ENCODE data around the gene HSD11B2.

HSD11B2 gene

DNA sequence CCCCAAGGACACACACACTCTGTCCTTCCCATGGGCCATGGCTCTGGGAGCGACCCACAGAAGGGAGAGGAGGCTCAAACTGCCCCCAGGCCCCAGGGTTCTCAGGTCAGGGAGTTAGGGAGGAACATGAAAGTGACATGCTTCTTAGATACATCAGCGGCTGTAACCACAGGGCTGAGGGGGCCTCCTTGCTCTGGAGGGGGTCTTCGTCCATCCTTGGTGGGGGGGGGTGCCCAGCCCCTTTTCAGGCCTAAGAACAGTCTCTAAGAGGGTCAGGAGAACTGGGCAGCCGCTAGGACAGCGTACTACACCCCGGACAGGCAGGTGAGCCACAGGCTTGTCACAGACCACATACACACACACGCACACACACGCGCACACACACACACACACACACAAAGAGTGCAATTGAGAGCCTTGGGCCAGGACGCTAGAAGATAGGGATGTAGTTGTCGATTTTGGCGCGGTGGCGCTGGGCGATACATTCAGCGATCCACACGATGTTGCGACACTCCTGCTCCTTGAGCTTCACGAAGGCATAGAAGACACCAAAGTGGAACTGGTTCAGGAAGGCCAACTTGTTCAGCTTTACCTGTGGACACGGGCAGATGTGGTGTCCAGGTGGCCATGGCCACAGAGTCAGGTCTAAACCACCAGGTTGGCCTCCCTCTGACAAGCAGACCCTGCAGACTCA lies 7.3 kb downstream of the HSD11B2 start:
- H3K27me3 ChIP-seq (ENCODE audit: control insufficient read depth in 1 of 2, insufficient read depth in 2 of 2, low read length in 2 of 2), result no peaks in the 10 kb centered on the region
- H3K27ac ChIP-seq (ENCODE audit: low read length), result no peak overlapping the region
- peaks cover 28% of the 10 kb centered on the region for H3K4me1 ChIP-seq (ENCODE audit: control insufficient read depth, insufficient read depth, low read length)
- no peak overlapping the region for H3K9ac ChIP-seq (ENCODE audit: low read length in 2 of 2)
- H3K36me3 ChIP-seq (ENCODE audit: control insufficient read depth in 2 of 2, insufficient read depth in 2 of 2, low read length in 2 of 2), result peaks cover 20 to 23% of the 10 kb centered on the region in 2 donors
- no peaks in the 10 kb centered on the region for H3K9me3 ChIP-seq (ENCODE audit: control insufficient read depth in 2 of 2, low read length in 2 of 2)
- no peak overlapping the region for H3K4me3 ChIP-seq (ENCODE audit: low read length in 2 of 2)

DNA sequence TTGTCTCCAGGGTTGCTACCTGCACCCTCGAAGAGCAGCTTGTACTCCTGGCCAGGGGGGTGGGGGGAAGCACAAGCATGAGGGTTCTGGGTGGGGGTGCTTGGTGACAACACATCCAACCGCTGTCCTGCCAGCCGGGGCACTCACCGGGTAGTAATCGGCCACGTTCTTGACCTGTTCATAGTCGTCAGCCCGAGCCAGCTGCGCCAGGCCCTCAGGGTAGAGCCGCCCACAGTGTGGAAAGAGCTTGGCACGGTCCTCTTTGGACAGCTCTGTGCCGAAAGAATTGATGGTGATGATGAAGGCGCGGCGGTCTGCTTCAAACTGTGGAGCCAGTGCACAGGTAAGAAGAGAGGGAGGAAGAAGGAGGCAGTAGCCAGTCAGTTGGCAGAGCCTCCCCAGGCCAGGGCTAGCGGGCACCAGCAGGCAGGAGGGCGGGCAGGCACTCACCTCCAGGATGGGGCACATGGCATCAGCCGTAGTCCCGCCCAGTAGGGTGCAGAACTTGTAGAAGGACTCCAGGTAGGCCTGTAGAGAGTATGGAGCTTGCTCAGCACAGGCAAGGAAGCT lies 8.0 kb downstream of the HSD11B2 start:
- Histone ChIP-seq H3K27ac (ENCODE audit: low read length) (no peak overlapping the region), H3K4me3 (ENCODE audit: low read length in 2 of 2) (no peak overlapping the region), H3K9ac (ENCODE audit: low read length in 2 of 2) (no peak overlapping the region), H3K4me1 (ENCODE audit: control insufficient read depth, insufficient read depth, low read length) (peaks cover 34% of the 10 kb centered on the region), H3K27me3 (ENCODE audit: control insufficient read depth in 1 of 2, insufficient read depth in 2 of 2, low read length in 2 of 2) (no peaks in the 10 kb centered on the region), H3K36me3 (ENCODE audit: control insufficient read depth in 2 of 2, insufficient read depth in 2 of 2, low read length in 2 of 2) (peaks cover 20 to 23% of the 10 kb centered on the region in 2 donors), H3K9me3 (ENCODE audit: control insufficient read depth in 2 of 2, low read length in 2 of 2) (no peaks in the 10 kb centered on the region)

DNA sequence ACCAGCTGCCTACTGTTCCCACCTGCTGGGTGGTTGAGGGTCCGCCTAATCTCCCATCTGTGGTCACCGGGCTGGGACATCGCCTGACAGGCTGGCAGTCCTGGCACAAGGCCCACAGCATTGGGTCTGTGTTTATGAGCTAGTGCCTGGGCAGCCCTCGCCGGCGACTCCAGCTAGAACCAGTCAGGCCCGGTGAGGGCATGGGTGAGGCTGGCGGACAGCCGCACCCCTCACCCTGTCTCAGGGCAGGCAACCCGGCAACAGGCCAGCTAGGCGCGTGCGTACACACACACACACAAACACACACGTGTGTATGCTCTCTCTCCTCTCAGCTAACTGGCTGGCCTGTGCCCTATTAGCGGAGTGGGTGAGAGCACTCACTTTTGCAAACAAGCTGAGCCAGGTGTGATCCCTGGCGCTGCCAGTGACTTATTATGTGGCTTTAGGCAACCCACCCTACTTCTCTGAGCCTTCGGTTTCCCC lies 10.4 kb downstream of the HSD11B2 start:
- Histone ChIP-seq H3K27ac (ENCODE audit: low read length) (no peak overlapping the region), H3K4me3 (ENCODE audit: low read length in 2 of 2) (no peak overlapping the region), H3K9me3 (ENCODE audit: control insufficient read depth in 2 of 2, low read length in 2 of 2) (no peaks in the 10 kb centered on the region), H3K9ac (ENCODE audit: low read length in 2 of 2) (peak overlapping the region in 1 of 2 donors; percentile 29), H3K36me3 (ENCODE audit: control insufficient read depth in 2 of 2, insufficient read depth in 2 of 2, low read length in 2 of 2) (peaks cover 20 to 23% of the 10 kb centered on the region in 2 donors), H3K27me3 (ENCODE audit: control insufficient read depth in 1 of 2, insufficient read depth in 2 of 2, low read length in 2 of 2) (no peaks in the 10 kb centered on the region), H3K4me1 (ENCODE audit: control insufficient read depth, insufficient read depth, low read length) (peaks cover 55% of the 10 kb centered on the region)

DNA sequence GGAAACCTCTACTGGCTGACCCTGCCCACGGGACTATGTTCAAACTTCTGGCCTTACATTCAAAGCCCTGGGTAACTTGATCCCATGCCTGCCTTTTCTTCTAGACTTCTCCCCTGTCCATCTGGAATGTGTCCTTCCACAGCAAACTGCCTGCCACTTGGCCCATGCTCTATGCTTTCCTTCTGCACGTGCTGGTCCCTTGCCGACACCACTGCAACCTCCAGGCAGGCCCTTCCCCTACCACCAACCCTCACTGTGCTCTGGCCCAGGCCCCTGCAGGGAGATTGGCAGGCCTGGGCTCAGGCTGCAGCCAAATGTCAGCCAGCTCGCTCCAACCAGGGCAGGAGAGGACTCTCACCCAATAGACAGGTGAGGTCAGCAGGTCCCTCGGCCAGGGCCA lies 11.0 kb downstream of the HSD11B2 start:
- H3K9me3 ChIP-seq (ENCODE audit: control insufficient read depth in 2 of 2, low read length in 2 of 2), result no peaks in the 10 kb centered on the region
- H3K4me1 ChIP-seq (ENCODE audit: control insufficient read depth, insufficient read depth, low read length), result peaks cover 61% of the 10 kb centered on the region
- peak overlapping the region in 1 of 2 donors; percentile 42 for H3K9ac ChIP-seq (ENCODE audit: low read length in 2 of 2)
- no peaks in the 10 kb centered on the region for H3K27me3 ChIP-seq (ENCODE audit: control insufficient read depth in 1 of 2, insufficient read depth in 2 of 2, low read length in 2 of 2)
- peaks cover 20 to 23% of the 10 kb centered on the region in 2 donors for H3K36me3 ChIP-seq (ENCODE audit: control insufficient read depth in 2 of 2, insufficient read depth in 2 of 2, low read length in 2 of 2)
- H3K4me3 ChIP-seq (ENCODE audit: low read length in 2 of 2), result no peak overlapping the region
- no peak overlapping the region for H3K27ac ChIP-seq (ENCODE audit: low read length)

DNA sequence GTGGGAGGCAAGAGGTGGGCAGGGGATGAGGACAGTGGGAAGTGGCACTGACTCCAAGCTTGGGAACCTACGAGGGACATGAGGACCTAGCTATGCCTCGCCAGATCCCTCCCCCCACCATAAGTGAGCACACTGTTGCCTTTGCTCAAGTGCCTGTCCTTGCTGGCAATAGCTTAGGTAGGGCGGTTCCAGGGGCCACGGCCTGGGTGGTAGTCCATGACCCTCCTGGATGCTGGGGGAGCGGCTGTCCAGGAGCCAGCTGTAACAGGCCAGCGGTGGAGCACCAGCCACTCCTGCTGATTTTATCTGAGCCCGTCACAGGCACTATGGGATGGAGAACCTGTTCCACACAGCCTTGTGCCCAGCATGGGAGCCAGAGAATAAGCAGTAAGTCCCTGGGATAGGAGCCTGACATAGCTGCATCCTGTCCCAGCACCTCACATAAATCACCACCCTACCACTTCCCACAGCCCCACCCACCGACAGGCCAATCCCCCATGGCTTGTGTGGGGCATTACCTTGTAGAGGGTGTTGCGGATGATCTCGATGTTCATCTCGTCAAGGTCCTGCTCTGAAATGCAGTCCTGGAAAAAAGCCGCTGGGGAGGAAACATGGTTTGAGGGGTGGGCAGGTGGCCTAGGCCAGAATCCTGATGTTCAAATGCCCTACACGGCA lies 11.8 kb downstream of the HSD11B2 start:
- H3K27ac ChIP-seq (ENCODE audit: low read length), result peak overlapping the region; percentile 41
- H3K36me3 ChIP-seq (ENCODE audit: control insufficient read depth in 2 of 2, insufficient read depth in 2 of 2, low read length in 2 of 2), result peaks cover 17 to 19% of the 10 kb centered on the region in 2 donors
- peaks cover 69% of the 10 kb centered on the region for H3K4me1 ChIP-seq (ENCODE audit: control insufficient read depth, insufficient read depth, low read length)
- no peaks in the 10 kb centered on the region for H3K9me3 ChIP-seq (ENCODE audit: control insufficient read depth in 2 of 2, low read length in 2 of 2)
- no peaks in the 10 kb centered on the region for H3K27me3 ChIP-seq (ENCODE audit: control insufficient read depth in 1 of 2, insufficient read depth in 2 of 2, low read length in 2 of 2)
- H3K4me3 ChIP-seq (ENCODE audit: low read length in 2 of 2), result peak overlapping the region in 1 of 2 donors; percentile 29
- no peak overlapping the region for H3K9ac ChIP-seq (ENCODE audit: low read length in 2 of 2)

DNA sequence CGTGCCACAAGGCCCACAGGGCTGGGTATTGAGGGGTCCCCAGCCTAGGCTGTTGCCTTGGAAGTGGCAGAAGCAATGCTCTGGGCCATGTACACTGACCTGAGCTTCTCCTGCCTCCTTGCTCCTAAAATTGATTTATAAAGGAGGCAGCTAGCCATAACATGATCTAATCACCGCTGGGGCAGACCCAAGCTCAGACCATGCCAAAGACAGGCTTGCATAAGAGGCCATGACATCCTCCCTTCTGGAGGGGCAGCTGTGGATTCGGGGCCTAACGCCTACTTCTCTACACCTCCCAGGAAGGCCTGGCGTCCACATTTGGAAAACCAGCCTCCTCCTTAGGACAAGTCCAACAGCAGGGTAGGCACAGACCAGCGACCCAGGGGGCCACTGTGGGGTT lies 12.3 kb downstream of the HSD11B2 start:
- Histone ChIP-seq H3K27ac (ENCODE audit: low read length) (peak overlapping the region; percentile 41), H3K4me3 (ENCODE audit: low read length in 2 of 2) (peak overlapping the region in 1 of 2 donors; percentile 29)

DNA sequence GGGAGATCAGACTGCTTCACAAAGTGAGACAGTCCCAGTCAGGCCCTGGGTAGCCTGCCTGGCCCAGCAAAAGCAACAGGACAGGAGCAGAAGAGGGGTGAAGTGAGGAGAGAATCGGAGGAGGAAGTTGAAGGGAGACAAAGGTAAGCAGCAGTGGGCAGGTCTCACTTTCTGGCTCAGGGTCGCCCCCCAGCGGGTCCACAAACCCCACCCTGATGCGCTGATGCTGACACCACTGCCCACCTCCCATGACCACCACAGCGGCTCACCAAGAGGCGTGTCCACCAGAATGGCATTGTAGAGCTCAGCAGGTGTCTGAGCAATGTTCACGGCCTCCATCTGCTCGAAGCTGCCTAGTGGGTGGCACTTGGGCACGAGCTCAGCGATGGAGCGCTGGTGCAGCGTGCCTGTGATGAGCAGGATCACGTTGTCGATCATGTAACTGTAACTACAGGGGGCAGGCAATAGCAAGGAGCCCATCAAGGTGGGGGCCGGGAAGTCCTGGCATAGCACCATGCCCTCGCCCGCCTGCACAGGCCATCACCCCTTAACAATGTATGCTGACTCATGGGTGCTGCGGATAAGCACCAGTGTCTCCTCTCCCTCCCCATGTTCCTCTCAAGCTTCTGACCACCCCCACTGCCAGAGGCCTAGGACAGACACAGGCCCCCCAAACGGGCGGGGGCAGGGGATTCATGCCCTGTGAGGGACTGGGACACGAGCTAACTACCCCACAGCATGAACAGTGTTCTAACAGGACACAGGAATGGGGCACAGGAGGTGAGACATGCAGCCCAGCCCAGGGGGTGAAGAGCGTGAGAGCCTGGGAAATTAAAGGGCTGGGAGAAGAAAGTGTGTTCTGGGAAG lies 13.6 kb downstream of the HSD11B2 start:
- Histone ChIP-seq H3K36me3 (ENCODE audit: control insufficient read depth in 2 of 2, insufficient read depth in 2 of 2, low read length in 2 of 2) (peaks cover 2 to 7% of the 10 kb centered on the region in 2 donors), H3K4me3 (ENCODE audit: low read length in 2 of 2) (no peak overlapping the region), H3K27ac (ENCODE audit: low read length) (no peak overlapping the region), H3K27me3 (ENCODE audit: control insufficient read depth in 1 of 2, insufficient read depth in 2 of 2, low read length in 2 of 2) (no peaks in the 10 kb centered on the region), H3K4me1 (ENCODE audit: control insufficient read depth, insufficient read depth, low read length) (peaks cover 81% of the 10 kb centered on the region), H3K9ac (ENCODE audit: low read length in 2 of 2) (peak overlapping the region in 1 of 2 donors; percentile 21), H3K9me3 (ENCODE audit: control insufficient read depth in 2 of 2, low read length in 2 of 2) (no peaks in the 10 kb centered on the region)

More for the DNA sequence above, 12.3 kb downstream of the HSD11B2 start:
- no peaks in the 10 kb centered on the region for H3K9me3 ChIP-seq (ENCODE audit: control insufficient read depth in 2 of 2, low read length in 2 of 2)
- H3K36me3 ChIP-seq (ENCODE audit: control insufficient read depth in 2 of 2, insufficient read depth in 2 of 2, low read length in 2 of 2), result peaks cover 12 to 14% of the 10 kb centered on the region in 2 donors
- no peaks in the 10 kb centered on the region for H3K27me3 ChIP-seq (ENCODE audit: control insufficient read depth in 1 of 2, insufficient read depth in 2 of 2, low read length in 2 of 2)
- H3K4me1 ChIP-seq (ENCODE audit: control insufficient read depth, insufficient read depth, low read length), result peaks cover 71% of the 10 kb centered on the region
- peak overlapping the region in 1 of 2 donors; percentile 29 for H3K9ac ChIP-seq (ENCODE audit: low read length in 2 of 2)

DNA sequence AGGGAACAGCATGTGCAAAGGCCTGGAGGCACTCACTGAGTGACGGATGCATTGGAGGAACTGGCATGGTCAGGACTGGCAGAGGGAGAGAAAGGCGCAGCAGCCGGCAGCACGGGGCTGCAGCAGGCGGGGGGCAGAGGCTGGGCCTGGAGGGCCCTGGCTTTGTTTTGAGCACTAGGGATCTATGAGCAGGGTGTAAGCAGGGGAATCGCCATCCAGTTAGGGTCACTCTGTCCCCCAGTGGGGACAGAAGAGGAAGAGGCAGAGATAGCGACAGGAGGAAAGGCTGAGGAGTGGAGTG lies 14.2 kb downstream of the HSD11B2 start:
- no peaks in the 10 kb centered on the region for H3K27me3 ChIP-seq (ENCODE audit: control insufficient read depth in 1 of 2, insufficient read depth in 2 of 2, low read length in 2 of 2)
- H3K9ac ChIP-seq (ENCODE audit: low read length in 2 of 2), result no peak overlapping the region
- no peak overlapping the region for H3K4me3 ChIP-seq (ENCODE audit: low read length in 2 of 2)
- H3K9me3 ChIP-seq (ENCODE audit: control insufficient read depth in 2 of 2, low read length in 2 of 2), result no peaks in the 10 kb centered on the region
- peaks cover 86% of the 10 kb centered on the region for H3K4me1 ChIP-seq (ENCODE audit: control insufficient read depth, insufficient read depth, low read length)
- peaks cover 7 to 8% of the 10 kb centered on the region in 2 donors for H3K36me3 ChIP-seq (ENCODE audit: control insufficient read depth in 2 of 2, insufficient read depth in 2 of 2, low read length in 2 of 2)
- no peak overlapping the region for H3K27ac ChIP-seq (ENCODE audit: low read length)

DNA sequence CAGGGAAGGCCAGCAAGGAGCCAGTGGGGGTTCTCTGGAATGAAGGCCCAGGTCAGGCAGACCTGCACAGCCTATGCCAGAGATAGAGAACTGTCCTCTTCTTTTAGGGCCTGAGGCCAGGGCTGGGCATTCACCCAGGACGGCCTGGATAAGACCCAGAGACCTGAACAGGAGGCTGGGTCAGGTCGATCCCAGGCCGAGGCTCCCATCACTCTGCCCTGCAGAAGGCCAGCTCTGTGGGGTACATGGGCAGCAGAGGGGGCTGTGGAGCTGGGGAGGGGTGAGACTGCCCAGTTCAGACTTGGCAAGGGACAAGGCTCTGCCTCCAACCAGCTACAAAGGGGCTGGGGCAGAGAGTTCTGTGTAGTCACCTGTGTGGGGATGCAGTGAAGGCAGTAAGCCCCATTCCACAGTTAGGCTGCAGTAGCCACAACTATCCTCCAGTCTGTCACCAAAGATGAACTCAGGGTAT lies 14.6 kb downstream of the HSD11B2 start:
- H3K36me3 ChIP-seq (ENCODE audit: control insufficient read depth in 2 of 2, insufficient read depth in 2 of 2, low read length in 2 of 2), result peaks cover 5 to 8% of the 10 kb centered on the region in 2 donors
- no peak overlapping the region for H3K27ac ChIP-seq (ENCODE audit: low read length)
- no peaks in the 10 kb centered on the region for H3K9me3 ChIP-seq (ENCODE audit: control insufficient read depth in 2 of 2, low read length in 2 of 2)
- no peaks in the 10 kb centered on the region for H3K27me3 ChIP-seq (ENCODE audit: control insufficient read depth in 1 of 2, insufficient read depth in 2 of 2, low read length in 2 of 2)
- no peak overlapping the region for H3K4me3 ChIP-seq (ENCODE audit: low read length in 2 of 2)
- H3K9ac ChIP-seq (ENCODE audit: low read length in 2 of 2), result no peak overlapping the region
- peaks cover 89% of the 10 kb centered on the region for H3K4me1 ChIP-seq (ENCODE audit: control insufficient read depth, insufficient read depth, low read length)

Measured in stomach smooth muscle (tissue), 2 donors.